B cell (primary cell): ENCODE data around the gene SIRPA.

ENCODE experiments used
- EZH2 ChIP-seq: IDR thresholded peaks from 2 replicates; pipeline ENCODE4 v1.6.1; 2012; ENCODE audit warnings: borderline replicate concordance, low read depth, mild to moderate bottlenecking, moderate library complexity, low read length; ENCODE audit not compliant: insufficient read depth, poor library complexity, severe bottlenecking
- TF ChIP-seq, protein P1 (sequence below): fragments of 200-600 bp; IDR thresholded peaks from one replicate; pipeline ENCODE4 v1.8.0; 2022; ENCODE audit warnings: antibody characterized with exemption, mild to moderate bottlenecking

GRCh38 chr20:1905009-1905408 lies 9.8 kb downstream of the SIRPA start:
- TF ChIP-seq, protein P1, sequence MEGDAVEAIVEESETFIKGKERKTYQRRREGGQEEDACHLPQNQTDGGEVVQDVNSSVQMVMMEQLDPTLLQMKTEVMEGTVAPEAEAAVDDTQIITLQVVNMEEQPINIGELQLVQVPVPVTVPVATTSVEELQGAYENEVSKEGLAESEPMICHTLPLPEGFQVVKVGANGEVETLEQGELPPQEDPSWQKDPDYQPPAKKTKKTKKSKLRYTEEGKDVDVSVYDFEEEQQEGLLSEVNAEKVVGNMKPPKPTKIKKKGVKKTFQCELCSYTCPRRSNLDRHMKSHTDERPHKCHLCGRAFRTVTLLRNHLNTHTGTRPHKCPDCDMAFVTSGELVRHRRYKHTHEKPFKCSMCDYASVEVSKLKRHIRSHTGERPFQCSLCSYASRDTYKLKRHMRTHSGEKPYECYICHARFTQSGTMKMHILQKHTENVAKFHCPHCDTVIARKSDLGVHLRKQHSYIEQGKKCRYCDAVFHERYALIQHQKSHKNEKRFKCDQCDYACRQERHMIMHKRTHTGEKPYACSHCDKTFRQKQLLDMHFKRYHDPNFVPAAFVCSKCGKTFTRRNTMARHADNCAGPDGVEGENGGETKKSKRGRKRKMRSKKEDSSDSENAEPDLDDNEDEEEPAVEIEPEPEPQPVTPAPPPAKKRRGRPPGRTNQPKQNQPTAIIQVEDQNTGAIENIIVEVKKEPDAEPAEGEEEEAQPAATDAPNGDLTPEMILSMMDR: no peak
- no peak for TF ChIP-seq EZH2
